ENCODE data around the gene MAP4K4. TPM values are rescaled to one million over a fixed set of nuclear protein-coding genes. Genes with fewer than 3 reads are reported as not detected.

Gene MAP4K4
- total RNA-seq, 1 experiment from 2014 or later: 136 TPM

GRCh38 chr2:101874069-101874468 lies 176.6 kb downstream of the MAP4K4 start:
- no peaks in the 10 kb centered on the region for H3K27me3 Mint-ChIP-seq (ENCODE audit: unreplicated experiment)
- H3K36me3 Mint-ChIP-seq (ENCODE audit: insufficient read depth, unreplicated experiment): peaks cover 55% of the 10 kb centered on the region
- no peak overlapping the region for H3K27ac Mint-ChIP-seq (ENCODE audit: unreplicated experiment)
- no peaks in the 10 kb centered on the region for H3K4me1 Mint-ChIP-seq (ENCODE audit: low read depth, unreplicated experiment)
- H3K4me3 Mint-ChIP-seq (ENCODE audit: low read depth, unreplicated experiment): no peak overlapping the region
- TF ChIP-seq, protein P1, sequence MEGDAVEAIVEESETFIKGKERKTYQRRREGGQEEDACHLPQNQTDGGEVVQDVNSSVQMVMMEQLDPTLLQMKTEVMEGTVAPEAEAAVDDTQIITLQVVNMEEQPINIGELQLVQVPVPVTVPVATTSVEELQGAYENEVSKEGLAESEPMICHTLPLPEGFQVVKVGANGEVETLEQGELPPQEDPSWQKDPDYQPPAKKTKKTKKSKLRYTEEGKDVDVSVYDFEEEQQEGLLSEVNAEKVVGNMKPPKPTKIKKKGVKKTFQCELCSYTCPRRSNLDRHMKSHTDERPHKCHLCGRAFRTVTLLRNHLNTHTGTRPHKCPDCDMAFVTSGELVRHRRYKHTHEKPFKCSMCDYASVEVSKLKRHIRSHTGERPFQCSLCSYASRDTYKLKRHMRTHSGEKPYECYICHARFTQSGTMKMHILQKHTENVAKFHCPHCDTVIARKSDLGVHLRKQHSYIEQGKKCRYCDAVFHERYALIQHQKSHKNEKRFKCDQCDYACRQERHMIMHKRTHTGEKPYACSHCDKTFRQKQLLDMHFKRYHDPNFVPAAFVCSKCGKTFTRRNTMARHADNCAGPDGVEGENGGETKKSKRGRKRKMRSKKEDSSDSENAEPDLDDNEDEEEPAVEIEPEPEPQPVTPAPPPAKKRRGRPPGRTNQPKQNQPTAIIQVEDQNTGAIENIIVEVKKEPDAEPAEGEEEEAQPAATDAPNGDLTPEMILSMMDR (IDR thresholded peaks at IDR 0.05; ENCODE audit: unreplicated experiment): no peak
- BruUV-seq (replicated peaks): no TSS peak
- CTCF ChIA-PET: interaction anchor here (1.3 kb wide), 1 partner anchor 10 kb away, joined by 3 read pairs; no protein-coding TSS in a partner anchor
- no peak for DNase-seq
- intact Hi-C loops (cut with micrococcal nuclease; ENCODE audit: unreplicated experiment): no loop called here
- H3K9me3 Mint-ChIP-seq (ENCODE audit: low read depth, unreplicated experiment): no peaks in the 10 kb centered on the region

DNA sequence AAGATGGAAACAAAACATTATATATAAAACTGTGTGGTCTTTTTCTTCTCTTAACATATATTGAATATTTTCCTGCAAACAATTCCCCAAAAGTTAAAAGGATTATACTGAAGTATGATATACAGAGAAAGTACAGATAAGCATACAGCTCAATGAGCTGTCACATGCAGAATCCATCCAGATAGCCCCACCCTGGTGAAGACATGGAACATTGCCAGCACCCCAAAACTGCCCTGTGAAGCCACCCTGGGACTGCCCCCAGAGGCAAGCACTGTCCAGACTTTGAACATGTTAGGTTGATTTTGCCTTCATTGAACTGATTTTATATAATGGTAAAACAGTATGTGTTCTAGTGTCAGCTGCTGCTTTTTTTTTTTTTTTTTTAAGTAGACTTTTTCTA lies 182.0 kb downstream of the MAP4K4 start:
- no TSS peak for BruUV-seq (replicated peaks)

DNA sequence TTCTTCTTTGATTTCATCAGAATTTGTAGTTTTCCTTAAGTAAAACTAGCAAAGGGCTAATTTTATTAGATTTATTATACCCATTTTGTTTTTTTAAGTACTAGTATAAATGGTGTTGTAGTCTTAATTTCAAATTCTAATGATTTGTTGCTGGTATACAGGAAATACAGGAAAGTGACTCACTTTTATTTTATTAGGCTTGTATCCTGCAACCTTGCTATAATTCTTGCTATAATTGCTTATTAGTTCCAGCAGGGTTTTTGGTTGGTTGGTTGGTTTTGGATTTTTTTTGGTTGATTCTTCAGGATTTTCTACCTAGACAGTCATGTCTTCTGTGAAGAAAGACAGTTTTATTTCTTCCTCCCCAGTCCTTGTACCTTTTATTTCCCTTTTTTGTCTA lies 183.6 kb downstream of the MAP4K4 start:
- Mint-ChIP-seq H3K4me1 (ENCODE audit: low read depth, unreplicated experiment) (no peaks in the 10 kb centered on the region), H3K27ac (ENCODE audit: unreplicated experiment) (no peak overlapping the region), H3K27me3 (ENCODE audit: unreplicated experiment) (no peaks in the 10 kb centered on the region), H3K36me3 (ENCODE audit: insufficient read depth, unreplicated experiment) (peaks cover 50% of the 10 kb centered on the region), H3K9me3 (ENCODE audit: low read depth, unreplicated experiment) (no peaks in the 10 kb centered on the region), H3K4me3 (ENCODE audit: low read depth, unreplicated experiment) (no peak overlapping the region)
- CTCF ChIA-PET: interaction anchor here (0.9 kb wide), 1 partner anchor 14 kb away, joined by 3 read pairs; no protein-coding TSS in a partner anchor
- no TSS peak for BruUV-seq (replicated peaks)
- intact Hi-C loops (cut with micrococcal nuclease; ENCODE audit: unreplicated experiment): loop anchor here (5.0 to 10.0 kb wide), 4 partner anchors 114 to 561 kb away; partner anchors contain the start of genes IL18R1 and IL1R2
- TF ChIP-seq, protein P1 (IDR thresholded peaks at IDR 0.05; ENCODE audit: unreplicated experiment): no peak
- DNase-seq: no peak

More for the DNA sequence above, 182.0 kb downstream of the MAP4K4 start:
- no peaks in the 10 kb centered on the region for H3K27me3 Mint-ChIP-seq (ENCODE audit: unreplicated experiment)
- H3K36me3 Mint-ChIP-seq (ENCODE audit: insufficient read depth, unreplicated experiment): peaks cover 49% of the 10 kb centered on the region
- no peak overlapping the region for H3K4me3 Mint-ChIP-seq (ENCODE audit: low read depth, unreplicated experiment)
- intact Hi-C loops (cut with micrococcal nuclease; ENCODE audit: unreplicated experiment): no loop called here
- no peak for DNase-seq
- TF ChIP-seq, protein P1 (IDR thresholded peaks at IDR 0.05; ENCODE audit: unreplicated experiment): no peak
- H3K9me3 Mint-ChIP-seq (ENCODE audit: low read depth, unreplicated experiment): no peaks in the 10 kb centered on the region
- no peaks in the 10 kb centered on the region for H3K4me1 Mint-ChIP-seq (ENCODE audit: low read depth, unreplicated experiment)
- no peak overlapping the region for H3K27ac Mint-ChIP-seq (ENCODE audit: unreplicated experiment)
- CTCF ChIA-PET: interaction anchor here (0.5 kb wide), 1 partner anchor 478 kb away, joined by 3 read pairs; no protein-coding TSS in a partner anchor

- CTCF ChIA-PET: interaction anchor here (0.5 kb wide), 1 partner anchor 20 kb away, joined by 3 read pairs; no protein-coding TSS in a partner anchor
- no peak overlapping the region for H3K4me3 Mint-ChIP-seq (ENCODE audit: low read depth, unreplicated experiment)
- no peaks in the 10 kb centered on the region for H3K4me1 Mint-ChIP-seq (ENCODE audit: low read depth, unreplicated experiment)
- TF ChIP-seq, protein P1 (IDR thresholded peaks at IDR 0.05; ENCODE audit: unreplicated experiment): no peak
- H3K27me3 Mint-ChIP-seq (ENCODE audit: unreplicated experiment): no peaks in the 10 kb centered on the region
- H3K36me3 Mint-ChIP-seq (ENCODE audit: insufficient read depth, unreplicated experiment): peaks cover 44% of the 10 kb centered on the region
- BruUV-seq (replicated peaks): no TSS peak
- no peaks in the 10 kb centered on the region for H3K9me3 Mint-ChIP-seq (ENCODE audit: low read depth, unreplicated experiment)
- intact Hi-C loops (cut with micrococcal nuclease; ENCODE audit: unreplicated experiment): loop anchor here (5.0 to 10.0 kb wide), 4 partner anchors 112 to 559 kb away; partner anchors contain the start of genes IL18R1 and IL1R2
- H3K27ac Mint-ChIP-seq (ENCODE audit: unreplicated experiment): peak overlapping the region; percentile 47
- no peak for DNase-seq
Measured at GRCh38 chr2:101882769-101883307, 185.3 kb downstream of the MAP4K4 start.

Measured in Calu3 (cell line).